GM18873 (cell line): ENCODE data around the gene MBNL3.

ENCODE experiments used
- ATAC-seq: cut with Tn5 transposase; IDR thresholded peaks from one replicate; pipeline ENCODE4 v1.9.1; 2021; ENCODE audit warnings: mild to moderate bottlenecking, moderate library complexity, moderate number of reproducible peaks; ENCODE audit not compliant: unreplicated experiment, low FRiP score

MBNL3 gene

GRCh38 chrX:132488819-132489577 is at the start of gene MBNL3:
Gene MBNL3, minus strand, starts transcription at chrX:132489038. Its CDS starts 49,427 bp downstream, at chrX:132439611.
- ATAC-seq = no peak

GRCh38 chrX:132533409-132533808 is 44.6 kb upstream of the MBNL3 start:
- no peak for ATAC-seq

- ATAC-seq = no peak
Observed at GRCh38 chrX:132532913-132533312, 44.1 kb upstream of the MBNL3 start.

- no peak for ATAC-seq
Observed at GRCh38 chrX:132532097-132532496, 43.3 kb upstream of the MBNL3 start.

GRCh38 chrX:132520792-132521191 is 32.0 kb upstream of the MBNL3 start:
- ATAC-seq = no peak

- no peak for ATAC-seq
Observed at GRCh38 chrX:132520213-132520612, 31.4 kb upstream of the MBNL3 start.

- no peak for ATAC-seq
Observed at GRCh38 chrX:132518401-132518800, 29.6 kb upstream of the MBNL3 start.

GRCh38 chrX:132508834-132509233 is 20.0 kb upstream of the MBNL3 start:
- ATAC-seq = no peak

- ATAC-seq = no peak
Observed at GRCh38 chrX:132505116-132505515, 16.3 kb upstream of the MBNL3 start.

- no peak for ATAC-seq
Observed at GRCh38 chrX:132504417-132504816, 15.6 kb upstream of the MBNL3 start.

- no peak for ATAC-seq
Observed at GRCh38 chrX:132501606-132502005, 12.8 kb upstream of the MBNL3 start.

- ATAC-seq = no peak
Observed at GRCh38 chrX:132497432-132497831, 8.6 kb upstream of the MBNL3 start.

- no peak for ATAC-seq
Observed at GRCh38 chrX:132493095-132493494, 4.3 kb upstream of the MBNL3 start.

- peak; percentile 50 for ATAC-seq
Observed at GRCh38 chrX:132491191-132491590, 2.4 kb upstream of the MBNL3 start.

- no peak for ATAC-seq
Observed at GRCh38 chrX:132489578-132490419, 961 bp upstream of the MBNL3 start.

GRCh38 chrX:132488180-132488705 is 595 bp downstream of the MBNL3 start:
- no peak for ATAC-seq

- no peak for ATAC-seq
Observed at GRCh38 chrX:132486599-132487178, 2.1 kb downstream of the MBNL3 start.

- no peak for ATAC-seq
Observed at GRCh38 chrX:132483951-132484350, 4.9 kb downstream of the MBNL3 start.

GRCh38 chrX:132483488-132483887 is 5.3 kb downstream of the MBNL3 start:
- ATAC-seq = no peak

- no peak for ATAC-seq
Observed at GRCh38 chrX:132482632-132483031, 6.2 kb downstream of the MBNL3 start.

GRCh38 chrX:132481449-132481848 is 7.4 kb downstream of the MBNL3 start:
- no peak for ATAC-seq
